Cardiac muscle cell (in vitro differentiated cells and primary cell): ENCODE results near the gene DLGAP1. TPM values are rescaled to one million over a fixed set of nuclear protein-coding genes. Genes with fewer than 3 reads are reported as not detected.

Experiments used
- DNase-seq, 2 donors: peaks; one replicate each; pipeline versions ENCODE4 v3.0.0 to v3.0.0-alpha.2; 2010 to 2017; ENCODE audit warnings: low read depth in 1 of 2, low spot score in 1 of 2
- H3K27ac ChIP-seq: fragments of 200-600 bp; sonication (generic); 2 replicates; pipeline ENCODE4 v1.5.1; 2016
- H3K27me3 ChIP-seq: fragments of 200-600 bp; sonication (generic); 2 replicates; pipeline ENCODE4 v1.6.0; 2016; ENCODE audit warnings: control low read depth
- H3K36me3 ChIP-seq: fragments of 200-600 bp; sonication (generic); 2 replicates; pipeline ENCODE4 v1.5.1; 2016; ENCODE audit warnings: control low read depth
- H3K4me1 ChIP-seq: fragments of 200-600 bp; sonication (generic); 2 replicates; pipeline ENCODE4 v1.8.1; 2017; ENCODE audit warnings: low read depth, mild to moderate bottlenecking, mixed run types
- H3K4me3 ChIP-seq: fragments of 200-600 bp; sonication (generic); 2 replicates; pipeline ENCODE4 v1.5.1; 2016; ENCODE audit warnings: mild to moderate bottlenecking
- H3K9me3 ChIP-seq: fragments of 200-600 bp; sonication (generic); 2 replicates; pipeline ENCODE4 v1.5.1; 2017; ENCODE audit warnings: low read depth, mild to moderate bottlenecking, control low read depth
- CTCF ChIP-seq: IDR thresholded peaks from 2 replicates; pipeline ENCODE4 v1.5.1; 2012; ENCODE audit warnings: low read depth, mild to moderate bottlenecking, low read length
- polyA plus RNA-seq: library from polyadenylated mRNA; unstranded; fragments of >200 nt; fragmentation: Nextera tagmentation; extraction: Ambion mirVana; gene quantifications from 2 replicates; pipeline ENCODE4 v1.2.1, GENCODE V29; 2016
- total RNA-seq: library from RNA; depleted of rRNA; stranded (reverse); fragments of >200 nt; gene quantifications from 2 replicates; pipeline ENCODE4 v1.2.3, GENCODE V29; 2016

The DLGAP1 gene
- total and polyA plus RNA-seq, 2 experiments from 2014 or later, result 2.5 to 7.9 TPM

DNA sequence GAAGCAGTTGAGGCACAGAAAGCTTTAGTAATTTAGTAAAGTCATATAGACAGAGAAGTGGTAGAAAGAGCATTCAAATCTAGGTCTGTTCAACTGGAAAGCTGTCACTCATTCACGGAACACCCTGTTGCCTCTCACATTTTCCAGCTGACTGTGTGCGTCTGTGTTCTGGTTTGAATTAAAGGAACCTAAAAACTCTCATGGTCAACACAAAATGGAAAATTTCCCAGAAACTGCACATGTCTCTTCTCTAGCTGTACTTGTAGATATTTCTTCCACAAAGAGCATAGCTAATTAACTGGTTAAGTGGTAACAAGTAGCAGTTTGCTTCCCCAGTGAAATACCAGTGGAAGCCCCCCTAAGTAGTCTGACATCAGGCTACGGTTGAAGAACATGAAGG, 614.3 kb downstream of the DLGAP1 start:
- no peak overlapping the region for H3K27ac ChIP-seq
- DNase-seq, result no peak
- no peak for TF ChIP-seq CTCF
- no peaks in the 10 kb centered on the region for H3K36me3 ChIP-seq
- H3K4me3 ChIP-seq, result no peak overlapping the region
- no peaks in the 10 kb centered on the region for H3K9me3 ChIP-seq
- H3K27me3 ChIP-seq, result no peaks in the 10 kb centered on the region
- H3K4me1 ChIP-seq, result peaks cover 7% of the 10 kb centered on the region

DNA sequence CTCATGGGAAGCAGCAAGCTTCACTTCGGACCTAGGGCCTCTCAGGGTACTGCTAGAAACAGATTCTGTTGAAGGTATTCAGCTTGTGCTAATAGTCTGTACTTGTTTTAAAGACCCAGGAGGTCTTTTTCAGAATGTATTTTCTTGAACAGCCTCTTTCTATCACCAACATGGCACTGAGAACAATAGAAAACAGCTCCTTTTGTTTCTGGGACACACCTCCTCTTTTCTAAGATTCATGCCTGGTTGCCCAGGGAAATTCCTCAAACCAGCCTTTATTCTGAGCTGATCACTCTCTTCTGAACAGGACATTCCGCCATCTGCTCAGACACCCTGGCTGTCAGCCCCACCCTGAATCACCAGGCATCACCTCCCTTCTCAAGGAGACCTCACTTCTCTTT, 615.5 kb downstream of the DLGAP1 start:
- Histone ChIP-seq H3K36me3 (no peaks in the 10 kb centered on the region), H3K27ac (no peak overlapping the region), H3K4me3 (no peak overlapping the region)

DNA sequence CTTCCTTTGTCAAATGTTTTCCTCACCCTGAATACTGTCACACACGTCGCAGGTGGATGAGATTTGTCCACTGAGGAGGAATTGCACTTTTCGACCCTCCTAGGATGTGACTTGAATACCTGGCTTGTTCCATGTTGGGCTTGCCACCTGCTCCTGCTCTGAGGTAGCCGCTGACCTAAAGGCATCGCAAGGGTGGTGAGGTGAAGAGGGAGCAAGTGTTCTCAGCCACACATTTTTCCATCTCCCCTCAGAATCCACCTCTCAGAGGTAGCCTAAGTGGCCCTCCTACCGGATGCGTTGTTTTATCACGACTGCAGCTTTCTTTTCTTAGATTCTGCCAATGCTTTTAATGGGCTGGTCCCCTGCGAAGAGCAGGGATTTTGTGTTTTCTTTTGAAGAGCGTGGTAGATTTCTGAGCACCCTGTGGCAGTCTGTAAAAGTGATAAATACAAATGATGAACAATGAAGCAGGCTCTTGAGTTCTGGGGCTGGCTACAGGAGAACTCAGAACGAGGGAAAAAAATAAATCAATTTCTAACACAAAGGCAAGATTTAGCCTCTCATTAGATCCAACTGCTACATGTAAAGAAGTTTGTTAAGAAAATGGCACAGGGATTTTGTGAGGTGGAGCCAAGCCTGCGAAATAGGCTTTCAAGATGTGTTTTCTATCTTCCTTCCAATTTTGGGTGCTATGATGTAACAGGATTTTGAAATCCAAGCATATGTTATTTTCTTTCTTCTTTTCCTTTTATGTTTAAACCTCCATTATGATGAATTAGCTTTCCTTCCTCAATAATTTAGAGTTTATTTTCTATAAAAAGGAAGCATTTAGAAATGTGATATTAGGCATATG, 618.4 kb downstream of the DLGAP1 start:
- H3K4me1 ChIP-seq, result no peaks in the 10 kb centered on the region
- no peaks in the 10 kb centered on the region for H3K36me3 ChIP-seq
- DNase-seq, result no peak
- H3K4me3 ChIP-seq, result no peak overlapping the region
- no peak for TF ChIP-seq CTCF
- H3K27me3 ChIP-seq, result no peaks in the 10 kb centered on the region
- H3K27ac ChIP-seq, result no peak overlapping the region
- no peaks in the 10 kb centered on the region for H3K9me3 ChIP-seq

More for the DNA sequence above, 615.5 kb downstream of the DLGAP1 start:
- no peaks in the 10 kb centered on the region for H3K27me3 ChIP-seq
- no peaks in the 10 kb centered on the region for H3K9me3 ChIP-seq
- no peak for DNase-seq
- peaks cover 7% of the 10 kb centered on the region for H3K4me1 ChIP-seq
- no peak for TF ChIP-seq CTCF

DNA sequence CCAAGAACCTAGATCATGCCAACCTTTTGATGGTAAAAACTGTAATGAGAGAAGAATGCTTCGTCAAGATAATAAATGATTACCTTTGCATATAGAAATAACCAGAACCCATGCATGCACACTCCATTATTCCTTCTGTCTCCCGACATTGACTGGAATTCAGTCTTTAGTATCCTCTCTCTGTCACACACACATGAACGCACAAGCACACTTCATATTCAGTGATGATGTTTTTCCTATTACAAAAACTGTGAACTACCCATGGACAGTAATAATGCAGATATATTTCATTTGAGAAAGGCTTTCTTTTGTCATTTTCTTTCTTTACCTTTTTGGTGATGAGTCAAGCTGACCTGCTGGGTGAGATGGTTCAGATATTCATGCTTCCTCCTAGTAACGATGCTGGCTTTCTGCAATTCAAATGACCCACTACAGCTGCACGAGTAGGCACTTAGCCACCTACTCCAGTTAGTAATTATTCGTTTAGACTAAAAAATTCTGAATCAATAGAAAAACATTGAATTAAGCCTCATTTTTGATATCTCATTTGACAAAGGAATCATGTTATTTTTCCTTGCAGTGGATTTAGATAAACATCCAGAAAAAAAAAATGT, 623.0 kb downstream of the DLGAP1 start:
- no peaks in the 10 kb centered on the region for H3K36me3 ChIP-seq
- no peaks in the 10 kb centered on the region for H3K9me3 ChIP-seq
- no peak overlapping the region for H3K4me3 ChIP-seq
- no peaks in the 10 kb centered on the region for H3K27me3 ChIP-seq
- DNase-seq, result no peak
- no peak for TF ChIP-seq CTCF
- H3K4me1 ChIP-seq, result no peaks in the 10 kb centered on the region
- H3K27ac ChIP-seq, result no peak overlapping the region

DNA sequence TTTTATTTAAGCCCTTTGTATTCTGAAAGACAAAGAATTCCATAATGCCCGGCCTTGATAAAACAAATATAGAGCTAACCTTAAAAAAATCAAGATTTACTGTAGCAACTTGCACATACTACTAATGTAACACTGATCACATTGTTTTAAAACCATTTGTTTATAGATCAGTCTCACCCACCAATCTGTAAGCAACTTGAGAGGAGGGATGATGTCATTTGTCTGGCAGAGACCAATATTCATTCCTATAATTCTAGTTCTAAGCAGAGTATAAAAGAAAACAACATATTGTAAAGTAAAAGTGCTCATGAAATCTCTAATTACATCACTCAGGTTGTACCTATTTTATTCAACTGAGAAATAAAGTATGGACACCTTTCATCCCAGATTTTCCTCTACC, 624.5 kb downstream of the DLGAP1 start:
- Histone ChIP-seq H3K27ac (no peak overlapping the region), H3K36me3 (no peaks in the 10 kb centered on the region), H3K4me3 (no peak overlapping the region), H3K9me3 (no peaks in the 10 kb centered on the region), H3K27me3 (no peaks in the 10 kb centered on the region), H3K4me1 (no peaks in the 10 kb centered on the region)
- DNase-seq, result no peak
- no peak for TF ChIP-seq CTCF
